Testis (tissue), 3 donors: ENCODE measurements around the gene VPS26C. TPM values are rescaled to one million over a fixed set of nuclear protein-coding genes. Genes with fewer than 3 reads are reported as not detected.
A peak's percentile ranks its signal among the peaks of the same experiment; 100 is the strongest.

Experiments
- DNase-seq: peaks from one replicate; pipeline ENCODE4 v3.0.0-alpha.2; 2019
- H3K27ac ChIP-seq, 2 donors: fragments of 200-600 bp; sonication (generic); one replicate each; pipeline ENCODE4 v1.5.1; 2019
- H3K27me3 ChIP-seq: fragments of 200-600 bp; sonication (generic); one replicate; pipeline ENCODE4 v1.5.1; 2019
- H3K36me3 ChIP-seq: fragments of 200-600 bp; sonication (generic); one replicate; pipeline ENCODE4 v1.5.1; 2017; ENCODE audit warnings: low read depth; ENCODE audit errors: missing control alignments
- H3K4me1 ChIP-seq: fragments of 200-600 bp; sonication (generic); one replicate; pipeline ENCODE4 v1.5.1; 2019
- H3K4me3 ChIP-seq, 2 donors: fragments of 200-600 bp; sonication (generic); one replicate each; pipeline ENCODE4 v1.5.1; 2017 to 2019
- H3K9me3 ChIP-seq: fragments of 200-600 bp; sonication (generic); one replicate; pipeline ENCODE4 v1.5.1; 2017
- CTCF ChIP-seq, 3 experiments: fragments of 450-650 bp in 2 of 3; fragments of 200-600 bp in 1 of 3; sonication (generic) in 1 of 3; IDR thresholded peaks; one replicate each; pipeline ENCODE4 v1.5.1; 2016 to 2019; ENCODE audit warnings: antibody characterized with exemption in 3 of 3, mild to moderate bottlenecking in 2 of 3, moderate library complexity in 1 of 3
- POLR2A ChIP-seq: fragments of 450-650 bp; IDR thresholded peaks from one replicate; pipeline ENCODE4 v1.6.1; 2017; ENCODE audit warnings: antibody characterized with exemption, mild to moderate bottlenecking, moderate library complexity
- WGBS, 2 donors: methylation state at CpG; one replicate each; pipeline ENCODE4 v1.1.5; 2018; 5-methylcytosine and 5-hydroxymethylcytosine counted together
- intact Hi-C: fragments of 100-400 bp; cut with DNase I; formaldehyde crosslinking; loops from one replicate; pipeline ENCODE4 v1.15.1; 2023; ENCODE audit warnings: low total_unique reads
- polyA plus RNA-seq: library from polyadenylated mRNA; stranded (reverse); fragments of 350-450 nt; fragmentation: Illumina TruSeq; extraction: RNeasy Lipid Tissue Mini Kit (QIAGEN cat#74804); gene quantifications from one replicate; pipeline ENCODE4 v1.2.3, GENCODE V29; 2014; ENCODE audit warnings: low read depth, low replicate concordance; ENCODE audit not compliant: insufficient read depth
- total RNA-seq, 2 donors: library from RNA; depleted of rRNA; stranded (reverse); fragments of >200 nt; gene quantifications; one replicate each; pipeline ENCODE4 v1.2.3, GENCODE V29; 2016

The VPS26C gene
- total and polyA plus RNA-seq, 3 donors from 2014 or later = 25.3 to 48.1 (median 46.5) TPM

DNA sequence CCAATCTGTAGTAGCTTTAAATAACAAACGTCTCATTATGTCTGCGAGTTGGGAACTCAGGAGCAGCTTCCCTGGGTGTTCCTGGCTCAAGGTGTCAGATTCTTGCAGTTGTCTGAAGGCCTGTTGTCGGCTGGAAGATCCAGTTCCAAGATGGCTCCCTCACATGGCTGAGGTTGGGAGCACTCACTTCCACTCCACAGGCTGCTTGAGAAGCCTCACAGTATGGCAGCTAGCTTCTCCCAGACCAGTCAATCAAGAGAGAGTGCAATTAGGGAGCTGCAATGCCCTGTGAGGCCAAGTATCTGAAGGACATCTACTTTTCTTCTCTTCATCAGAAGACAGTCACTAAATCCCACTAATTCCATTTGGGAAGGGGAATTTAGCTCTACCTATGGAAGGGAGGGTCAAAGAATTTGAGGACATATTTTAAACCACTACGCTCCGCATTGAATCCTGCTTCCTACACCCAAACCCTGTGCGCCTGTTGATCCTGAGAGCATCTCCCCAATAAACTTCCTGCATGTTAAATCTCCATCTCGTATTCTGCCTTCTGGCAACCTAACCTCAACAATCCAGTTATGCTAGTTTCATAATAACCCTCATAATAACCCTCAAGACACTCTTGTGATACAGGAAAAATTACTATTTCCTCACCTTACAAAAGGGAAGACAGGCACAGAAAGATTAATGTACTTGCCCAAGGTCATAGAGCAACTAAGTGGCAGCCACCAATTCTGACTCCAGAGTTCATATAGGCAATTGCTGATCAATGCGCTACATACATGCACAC is 3.6 kb upstream of the VPS26C start:
- no peak for TF ChIP-seq CTCF (IDR thresholded peaks at IDR 0.05)
- TF ChIP-seq POLR2A = no peak
- no peak for DNase-seq
- WGBS, 2 donors = 76 to 80% methylated on average over 8 of the region's 8 CpGs
- Histone ChIP-seq H3K36me3 (no peaks in the 10 kb centered on the region), H3K27me3 (no peaks in the 10 kb centered on the region), H3K27ac (no peak overlapping the region), H3K4me3 (no peak overlapping the region), H3K9me3 (no peaks in the 10 kb centered on the region), H3K4me1 (peaks cover 12% of the 10 kb centered on the region)
- intact Hi-C loops = no loop called here

- WGBS, 2 donors = 74 to 80% methylated on average over 11 of the region's 11 CpGs
- DNase-seq = no peak
- H3K4me1 ChIP-seq = peaks cover 12% of the 10 kb centered on the region
- intact Hi-C loops = no loop called here
- H3K27ac ChIP-seq = no peak overlapping the region
- no peaks in the 10 kb centered on the region for H3K9me3 ChIP-seq
- H3K4me3 ChIP-seq = no peak overlapping the region
- H3K27me3 ChIP-seq = no peaks in the 10 kb centered on the region
- TF ChIP-seq CTCF (IDR thresholded peaks at IDR 0.05) = no peak
- no peak for TF ChIP-seq POLR2A
- no peaks in the 10 kb centered on the region for H3K36me3 ChIP-seq
These were observed 2.3 kb upstream of the VPS26C start for GRCh38 chr21:37269481-37269880.

DNA sequence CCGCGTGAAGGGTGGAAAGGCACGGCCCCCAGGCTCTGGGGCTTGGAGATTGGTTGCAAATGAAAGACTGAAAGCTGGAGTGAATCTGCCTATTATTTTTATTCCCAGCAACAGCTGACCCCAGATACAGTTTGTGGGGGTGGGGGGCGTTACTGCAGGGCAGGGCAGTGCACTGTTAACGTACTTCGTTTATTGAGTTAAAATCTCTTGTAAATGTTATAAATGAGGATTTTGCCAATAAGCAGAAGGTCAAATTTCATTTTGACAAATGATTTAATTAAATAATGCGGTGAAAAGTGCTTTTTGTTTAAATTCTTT is 1.0 kb upstream of the VPS26C start:
- H3K9me3 ChIP-seq = no peaks in the 10 kb centered on the region
- peak overlapping the region; percentile 88 to 89 for H3K4me3 ChIP-seq
- 1% methylated on average over 7 of the region's 7 CpGs for WGBS, 2 donors
- peak overlapping the region; percentile 95 for H3K27ac ChIP-seq
- TF ChIP-seq CTCF (IDR thresholded peaks at IDR 0.05) (no peak), POLR2A (no peak)
- H3K27me3 ChIP-seq = no peaks in the 10 kb centered on the region
- H3K4me1 ChIP-seq = peaks cover 12% of the 10 kb centered on the region
- intact Hi-C loops = no loop called here
- no peaks in the 10 kb centered on the region for H3K36me3 ChIP-seq
- no peak for DNase-seq

DNA sequence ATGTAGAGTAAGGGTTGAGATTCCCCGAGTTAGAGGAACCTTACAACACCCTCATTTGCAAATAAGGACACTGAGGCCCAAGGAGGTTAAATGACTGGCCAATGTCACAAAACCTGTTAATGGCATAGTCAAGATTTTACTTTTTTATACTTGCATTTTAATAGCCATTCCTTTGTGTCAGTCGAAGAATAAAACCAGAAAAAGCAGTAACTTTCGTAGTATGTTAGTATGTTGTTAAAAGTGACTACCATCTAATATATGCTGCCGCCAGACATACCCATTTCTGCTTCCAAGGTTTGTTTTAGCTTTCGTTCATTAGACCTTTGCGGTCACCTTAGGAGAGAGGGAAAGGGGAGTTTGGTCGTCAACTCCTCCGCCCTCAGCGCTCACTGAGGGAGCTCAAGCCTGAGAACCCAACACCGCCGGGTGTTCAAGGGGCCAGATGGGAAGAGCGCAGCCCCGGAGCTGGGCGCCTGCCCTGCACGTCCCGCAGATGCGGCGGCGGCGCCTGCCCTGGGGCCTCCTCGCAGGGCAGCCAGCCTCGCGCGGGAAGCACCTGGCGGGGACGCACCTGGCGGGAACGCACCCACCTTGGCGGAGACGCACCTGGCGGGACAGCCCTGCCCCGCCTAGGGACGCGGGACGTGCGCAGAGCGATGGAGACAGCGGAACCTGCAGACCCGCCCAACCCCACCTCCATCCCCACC is 466 bp downstream of the VPS26C start:
- Histone ChIP-seq H3K4me1 (peaks cover 12% of the 10 kb centered on the region), H3K36me3 (no peaks in the 10 kb centered on the region), H3K27me3 (no peaks in the 10 kb centered on the region), H3K4me3 (peak overlapping the region; percentile 88 to 89), H3K9me3 (no peaks in the 10 kb centered on the region), H3K27ac (peak overlapping the region; percentile 95)
- intact Hi-C loops = loop anchor here (2.0 kb wide), 1 partner anchor 100 kb away; the partner anchor contains the start of gene DYRK1A
- TF ChIP-seq POLR2A (no peak), CTCF (IDR thresholded peaks at IDR 0.05) (no peak)
- no peak for DNase-seq
- 2 to 8% methylated on average over 13 to 38 of the region's 39 CpGs for WGBS, 2 donors
